GM12892 (cell line): ENCODE measurements around the gene NDC80.

Source experiments
- POLR2A ChIP-seq: IDR thresholded peaks from 2 replicates; pipeline ENCODE4 v1.6.1; 2011; ENCODE audit warnings: low read depth, low read length, control low read depth
- TAF1 ChIP-seq: IDR thresholded peaks from 2 replicates; pipeline ENCODE4 v1.6.1; 2011; ENCODE audit warnings: low read depth, mild to moderate bottlenecking, control low read depth, low read length, borderline replicate concordance

- TF ChIP-seq POLR2A (no peak), TAF1 (no peak)
These were observed 82.1 kb downstream of the NDC80 start for GRCh38 chr18:2653467-2653866.
